GM21717 (cell line): Measurements from ENCODE around the gene CDC34.

Source experiments
- ATAC-seq: cut with Tn5 transposase; IDR thresholded peaks from one replicate; pipeline ENCODE4 v1.9.1; 2021; ENCODE audit warnings: mild to moderate bottlenecking, moderate library complexity; ENCODE audit not compliant: unreplicated experiment

Gene CDC34

GRCh38 chr19:540867-541637 is 9.5 kb downstream of the CDC34 start:
- no peak for ATAC-seq

GRCh38 chr19:541699-542098 is 10.1 kb downstream of the CDC34 start:
- no peak for ATAC-seq

- ATAC-seq, result no peak
These were observed 10.8 kb downstream of the CDC34 start for GRCh38 chr19:542173-542866.

GRCh38 chr19:543910-544608 is 12.5 kb downstream of the CDC34 start, which contains the start of gene GZMM:
TSS of gene GZMM (plus strand) at chr19:544053. CDS start at chr19:544072, 19 bp downstream.
- no peak for ATAC-seq

- no peak for ATAC-seq
These were observed 15.6 kb downstream of the CDC34 start for GRCh38 chr19:547117-547516.

- ATAC-seq, result no peak
These were observed 16.5 kb downstream of the CDC34 start for GRCh38 chr19:547836-548720.

GRCh38 chr19:548886-549830 is 17.6 kb downstream of the CDC34 start:
- ATAC-seq, result no peak

- ATAC-seq, result no peak
These were observed 23.3 kb downstream of the CDC34 start for GRCh38 chr19:554817-555216.

GRCh38 chr19:555474-555808 is 23.9 kb downstream of the CDC34 start:
- ATAC-seq, result no peak

GRCh38 chr19:556611-557382 is 25.2 kb downstream of the CDC34 start:
- no peak for ATAC-seq

GRCh38 chr19:558770-559439 is 27.3 kb downstream of the CDC34 start:
- no peak for ATAC-seq

GRCh38 chr19:560121-560520 is 28.6 kb downstream of the CDC34 start:
- no peak for ATAC-seq

GRCh38 chr19:566403-566802 is 34.8 kb downstream of the CDC34 start:
- ATAC-seq, result no peak

- ATAC-seq, result no peak
These were observed 35.3 kb downstream of the CDC34 start for GRCh38 chr19:566844-567243.

GRCh38 chr19:567296-567900 is 35.8 kb downstream of the CDC34 start:
- no peak for ATAC-seq

- no peak for ATAC-seq
These were observed 38.7 kb downstream of the CDC34 start for GRCh38 chr19:570251-570686.

GRCh38 chr19:570937-571565 is 39.5 kb downstream of the CDC34 start:
- no peak for ATAC-seq

GRCh38 chr19:571566-571974 is 40.0 kb downstream of the CDC34 start:
- ATAC-seq, result no peak
